Bladder microvascular endothelial cell (primary cell): ENCODE data around the gene TMEM231. TPM values are rescaled to one million over a fixed set of nuclear protein-coding genes. Genes with fewer than 3 reads are reported as not detected.

Experiments used
- total RNA-seq: library from RNA; depleted of rRNA; stranded (reverse); fragments of >200 nt; gene quantifications from 2 replicates; pipeline ENCODE4 v1.2.3, GENCODE V29; 2014

The TMEM231 gene
- 5.7 and 20.6 TPM in 2 replicates for total RNA-seq

GRCh38 chr16:75555707-75556430, at the start of gene TMEM231:
TMEM231 (minus strand) TSS chr16:75556252; CDS start chr16:75556209, 43 bp downstream.

GRCh38 chr16:75566040-75566757, 10.1 kb upstream of the TMEM231 start, which contains the start of gene GABARAPL2:
GABARAPL2 (plus strand) TSS chr16:75566379; CDS start chr16:75566487, 108 bp downstream.

GRCh38 chr16:75535901-75536300, 20.2 kb downstream of the TMEM231 start, which contains the start of gene CHST5:
CHST5 (minus strand) TSS chr16:75536108; CDS start chr16:75530384, 5,724 bp downstream.

GRCh38 chr16:75495076-75495674, 60.9 kb downstream of the TMEM231 start, which contains the start of gene CHST6:
CHST6 (minus strand) TSS chr16:75495441; CDS start chr16:75479828, 15,613 bp downstream.

Other genes with a start within 250 kb of the TMEM231 start
- gene CFDP1, start 122.7 kb downstream of the TMEM231 start, total RNA-seq, result 62.7 and 75.5 TPM in 2 replicates
- 29.1 and 47.1 TPM in 2 replicates for gene TMEM170A, start 91.6 kb downstream of the TMEM231 start, total RNA-seq
- 0.16 and 3.1 TPM in 2 replicates for gene CHST6, start 60.8 kb downstream of the TMEM231 start, total RNA-seq
- gene CHST5, start 20.1 kb downstream of the TMEM231 start, total RNA-seq, result 0.19 TPM in 1 of 2 replicates, not detected in the other
- 35.9 and 78.8 TPM in 2 replicates for gene GABARAPL2, start 10.1 kb upstream of the TMEM231 start, total RNA-seq
- 49.5 and 111 TPM in 2 replicates for gene ADAT1, start 67.0 kb upstream of the TMEM231 start, total RNA-seq
- 141 and 176 TPM in 2 replicates for gene KARS1, start 91.4 kb upstream of the TMEM231 start, total RNA-seq
- 38.2 and 55.0 TPM in 2 replicates for gene TERF2IP, start 91.5 kb upstream of the TMEM231 start, total RNA-seq
- gene CPHXL2, start 120.8 kb upstream of the TMEM231 start, total RNA-seq, result not detected in 2 replicates
- not detected in 2 replicates for gene DUXB, start 145.2 kb upstream of the TMEM231 start, total RNA-seq
- not detected in 2 replicates for gene CPHXL, start 170.2 kb upstream of the TMEM231 start, total RNA-seq